ENCODE measurements around the gene NKAPL. TPM values are rescaled to one million over a fixed set of nuclear protein-coding genes. Genes with fewer than 3 reads are reported as not detected.

The NKAPL gene
- total and polyA plus RNA-seq, 10 of the 15 experiments (the other 5 are each of a cell fraction or from before 2014, with no cell fraction given) = 0.10 to 0.48 (median 0.19) TPM; not detected in 1

DNA sequence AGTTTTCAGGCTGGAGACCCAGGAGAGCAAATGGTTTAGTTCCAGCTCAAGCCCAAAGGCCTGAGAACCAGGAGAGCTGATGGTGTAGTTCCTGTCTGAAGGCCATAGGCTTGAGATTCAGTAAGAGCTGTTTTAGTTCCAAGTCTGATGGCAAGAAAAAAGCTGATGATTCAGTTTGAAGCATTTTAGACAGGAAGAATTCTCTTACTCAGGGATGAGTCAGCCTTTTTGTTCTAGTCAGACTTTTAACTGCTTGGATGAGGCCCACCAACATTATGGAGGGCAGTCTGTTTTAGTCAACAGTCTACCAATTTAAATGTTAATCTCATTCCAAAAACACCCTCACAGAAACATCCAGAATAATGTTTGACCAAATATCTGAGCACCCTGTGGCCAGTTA is 10.4 kb downstream of the NKAPL start (continued):
- TF ChIP-seq, protein P1, sequence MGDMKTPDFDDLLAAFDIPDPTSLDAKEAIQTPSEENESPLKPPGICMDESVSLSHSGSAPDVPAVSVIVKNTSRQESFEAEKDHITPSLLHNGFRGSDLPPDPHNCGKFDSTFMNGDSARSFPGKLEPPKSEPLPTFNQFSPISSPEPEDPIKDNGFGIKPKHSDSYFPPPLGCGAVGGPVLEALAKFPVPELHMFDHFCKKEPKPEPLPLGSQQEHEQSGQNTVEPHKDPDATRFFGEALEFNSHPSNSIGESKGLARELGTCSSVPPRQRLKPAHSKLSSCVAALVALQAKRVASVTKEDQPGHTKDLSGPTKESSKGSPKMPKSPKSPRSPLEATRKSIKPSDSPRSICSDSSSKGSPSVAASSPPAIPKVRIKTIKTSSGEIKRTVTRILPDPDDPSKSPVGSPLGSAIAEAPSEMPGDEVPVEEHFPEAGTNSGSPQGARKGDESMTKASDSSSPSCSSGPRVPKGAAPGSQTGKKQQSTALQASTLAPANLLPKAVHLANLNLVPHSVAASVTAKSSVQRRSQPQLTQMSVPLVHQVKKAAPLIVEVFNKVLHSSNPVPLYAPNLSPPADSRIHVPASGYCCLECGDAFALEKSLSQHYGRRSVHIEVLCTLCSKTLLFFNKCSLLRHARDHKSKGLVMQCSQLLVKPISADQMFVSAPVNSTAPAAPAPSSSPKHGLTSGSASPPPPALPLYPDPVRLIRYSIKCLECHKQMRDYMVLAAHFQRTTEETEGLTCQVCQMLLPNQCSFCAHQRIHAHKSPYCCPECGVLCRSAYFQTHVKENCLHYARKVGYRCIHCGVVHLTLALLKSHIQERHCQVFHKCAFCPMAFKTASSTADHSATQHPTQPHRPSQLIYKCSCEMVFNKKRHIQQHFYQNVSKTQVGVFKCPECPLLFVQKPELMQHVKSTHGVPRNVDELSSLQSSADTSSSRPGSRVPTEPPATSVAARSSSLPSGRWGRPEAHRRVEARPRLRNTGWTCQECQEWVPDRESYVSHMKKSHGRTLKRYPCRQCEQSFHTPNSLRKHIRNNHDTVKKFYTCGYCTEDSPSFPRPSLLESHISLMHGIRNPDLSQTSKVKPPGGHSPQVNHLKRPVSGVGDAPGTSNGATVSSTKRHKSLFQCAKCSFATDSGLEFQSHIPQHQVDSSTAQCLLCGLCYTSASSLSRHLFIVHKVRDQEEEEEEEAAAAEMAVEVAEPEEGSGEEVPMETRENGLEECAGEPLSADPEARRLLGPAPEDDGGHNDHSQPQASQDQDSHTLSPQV (IDR thresholded peaks at IDR 0.05) = no peak

DNA sequence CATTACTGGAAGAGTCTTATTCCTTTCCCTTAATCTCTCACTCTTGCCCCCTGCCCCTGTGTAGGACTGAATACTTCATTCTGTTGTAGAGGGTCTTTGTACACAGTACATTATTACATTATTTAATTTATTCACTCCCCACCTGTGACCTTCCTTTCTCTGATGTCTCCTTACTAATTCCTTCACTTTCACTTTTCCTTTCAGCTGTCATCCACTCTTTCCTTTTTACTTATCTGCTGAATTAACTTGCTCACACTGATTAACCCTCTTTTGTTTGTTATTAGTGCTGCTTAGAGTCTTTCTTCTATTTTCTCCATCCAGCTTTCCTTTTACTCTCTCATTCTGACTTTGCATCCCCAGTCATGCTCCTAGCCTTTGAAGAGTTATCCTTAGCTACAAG is 15.8 kb downstream of the NKAPL start:
- Histone ChIP-seq H3K27me3 (replicated peaks in 1 of 2; ENCODE audit: control insufficient read depth in 2 of 2, insufficient read depth in 2 of 2, low read length in 1 of 2) (no peaks in the 10 kb centered on the region), H3K4me3 (no peak overlapping the region), H3K4me2 (ENCODE audit: control insufficient read depth, insufficient read depth) (no peak overlapping the region), H3K4me1 (ENCODE audit: control insufficient read depth, insufficient read depth, low read length) (no peaks in the 10 kb centered on the region), H2AFZ (ENCODE audit: control insufficient read depth, low read depth, low read length) (no peak overlapping the region), H3K36me3 (ENCODE audit: control insufficient read depth in 2 of 2, insufficient read depth in 2 of 2, low read length in 1 of 2) (peaks cover 0 to 6% of the 10 kb centered on the region in 2 experiments), H3K79me2 (ENCODE audit: control insufficient read depth, insufficient read depth, low read length) (no peaks in the 10 kb centered on the region), H4K20me1 (ENCODE audit: control insufficient read depth, insufficient read depth) (no peaks in the 10 kb centered on the region), H3K9me3 (replicated peaks; ENCODE audit: control insufficient read depth, insufficient read depth, low read length) (no peaks in the 10 kb centered on the region), H3K27ac (ENCODE audit: control insufficient read depth, insufficient read depth) (no peak overlapping the region), H3K9ac (ENCODE audit: control insufficient read depth, insufficient read depth, low read length) (no peak overlapping the region)
- RAD21 ChIA-PET (ENCODE audit: unreplicated experiment) = no interaction called here
- FAIRE-seq = no peak
- POLR2A ChIA-PET = no interaction called here
- DNase-seq (ENCODE audit: low read depth, low spot score) = no peak
- no peak for TF ChIP-seq POLR2AphosphoS5 (IDR thresholded peaks at IDR 0.05; ENCODE audit: low read length)
- no peak for TF ChIP-seq JUNB (IDR thresholded peaks at IDR 0.05)
- TF ChIP-seq SMARCA5 (IDR thresholded peaks at IDR 0.05) = no peak
- TF ChIP-seq FOXK2 (IDR thresholded peaks at IDR 0.05) = no peak
- TF ChIP-seq TAF1 (IDR thresholded peaks at IDR 0.05; ENCODE audit: borderline replicate concordance, low read depth, low read length) = no peak
- TF ChIP-seq IRF4 (IDR thresholded peaks at IDR 0.05; ENCODE audit: low read depth, low read length) = no peak
- no peak for TF ChIP-seq IKZF2 (IDR thresholded peaks at IDR 0.05)
- intact Hi-C loops (cut with micrococcal nuclease; ENCODE audit: unreplicated experiment) (no loop called here), in situ Hi-C loops (cut with MboI) (no loop called here)
- no TSS peak for BruUV-seq (replicated peaks)
- SMC1A ChIA-PET (ENCODE audit: uncharacterized antibody, unreplicated experiment) = interaction anchor here (1.3 to 1.9 kb wide), 4 partner anchors 9 to 81 kb away, joined by 3 to 8 read pairs (median 8); partner anchors contain the start of genes ZKSCAN4 and ZSCAN26
- no peak for ATAC-seq
- CTCF ChIA-PET = interaction anchor here (0.9 to 1.4 kb wide), 3 partner anchors 9 to 81 kb away, joined by 3 to 4 read pairs (median 3); no protein-coding TSS in a partner anchor
